ENCODE results near the gene PON1.

PON1 gene

GRCh38 chr7:95324431-95324830 lies at the start of gene PON1:
Gene PON1 (minus strand): TSS chr7:95324532. CDS start chr7:95324475, 57 bp downstream.
- no peak for DNase-seq

- no peak for DNase-seq
Measured at GRCh38 chr7:95373323-95373722, 49.0 kb upstream of the PON1 start.

- DNase-seq: no peak
Measured at GRCh38 chr7:95368235-95368634, 43.9 kb upstream of the PON1 start.

- no peak for DNase-seq
Measured at GRCh38 chr7:95367606-95368005, 43.3 kb upstream of the PON1 start.

GRCh38 chr7:95365151-95365550 lies 40.8 kb upstream of the PON1 start:
- no peak for DNase-seq

- DNase-seq: no peak
Measured at GRCh38 chr7:95357623-95358022, 33.3 kb upstream of the PON1 start.

GRCh38 chr7:95342642-95343307 lies 18.4 kb upstream of the PON1 start:
- no peak for DNase-seq

- DNase-seq: no peak
Measured at GRCh38 chr7:95342029-95342428, 17.7 kb upstream of the PON1 start.

- no peak for DNase-seq
Measured at GRCh38 chr7:95340491-95340890, 16.2 kb upstream of the PON1 start.

GRCh38 chr7:95338832-95339231 lies 14.5 kb upstream of the PON1 start:
- no peak for DNase-seq

GRCh38 chr7:95335093-95335492 lies 10.8 kb upstream of the PON1 start:
- no peak for DNase-seq

GRCh38 chr7:95334447-95334846 lies 10.1 kb upstream of the PON1 start:
- no peak for DNase-seq

- DNase-seq: no peak
Measured at GRCh38 chr7:95330961-95331337, 6.6 kb upstream of the PON1 start.

GRCh38 chr7:95330204-95330960 lies 6.0 kb upstream of the PON1 start:
- DNase-seq: no peak

- DNase-seq: no peak
Measured at GRCh38 chr7:95327356-95327755, 3.0 kb upstream of the PON1 start.

- no peak for DNase-seq
Measured at GRCh38 chr7:95323410-95324129, 762 bp downstream of the PON1 start.

- DNase-seq: no peak
Measured at GRCh38 chr7:95322854-95323253, 1.5 kb downstream of the PON1 start.

- DNase-seq: no peak
Measured at GRCh38 chr7:95322396-95322795, 1.9 kb downstream of the PON1 start.

- no peak for DNase-seq
Measured at GRCh38 chr7:95321720-95322119, 2.6 kb downstream of the PON1 start.

- no peak for DNase-seq
Measured at GRCh38 chr7:95320651-95321050, 3.7 kb downstream of the PON1 start.

GRCh38 chr7:95319570-95319969 lies 4.8 kb downstream of the PON1 start:
- no peak for DNase-seq

- no peak for DNase-seq
Measured at GRCh38 chr7:95318501-95319100, 5.7 kb downstream of the PON1 start.

- DNase-seq: no peak
Measured at GRCh38 chr7:95317966-95318365, 6.4 kb downstream of the PON1 start.

- DNase-seq: no peak
Measured at GRCh38 chr7:95317546-95317945, 6.8 kb downstream of the PON1 start.

Data from NCI-H1436 treated with DMSO at 0.1 percent for 48 hours (cell line).